Thyroid gland (tissue), 4 donors: ENCODE data around the gene GRK6. TPM values are rescaled to one million over a fixed set of nuclear protein-coding genes. Genes with fewer than 3 reads are reported as not detected.

Experiments used
- DNase-seq, 2 donors: peaks; one replicate each; pipeline ENCODE4 v3.0.0-alpha.2; 2019
- H3K27ac ChIP-seq, 3 donors: fragments of 200-600 bp; sonication (generic); 1 replicate in 2 of 3; 2 replicates in 1 of 3; pipeline ENCODE4 v1.5.1; 2016 to 2019; ENCODE audit warnings: mild to moderate bottlenecking in 1 of 3, moderate library complexity in 1 of 3
- H3K27me3 ChIP-seq: fragments of 200-600 bp; sonication (generic); one replicate; pipeline ENCODE4 v1.5.1; 2019
- H3K36me3 ChIP-seq, 2 donors: fragments of 200-600 bp; sonication (generic); one replicate each; pipeline ENCODE4 v1.5.1; 2016 to 2019
- H3K4me1 ChIP-seq, 2 donors: fragments of 200-600 bp; sonication (generic); one replicate each; pipeline ENCODE4 v1.5.1; 2017 to 2019
- H3K4me3 ChIP-seq, 3 donors: fragments of 200-600 bp; sonication (generic); replicated peaks in 1 of 3; 1 replicate in 2 of 3; 2 replicates in 1 of 3; pipeline ENCODE4 v1.5.1; 2016; ENCODE audit warnings: mild to moderate bottlenecking in 1 of 3
- H3K9me3 ChIP-seq: fragments of 200-600 bp; sonication (generic); one replicate; pipeline ENCODE4 v1.5.1; 2017
- CTCF ChIP-seq, 6 experiments: fragments of 200-600 bp in 3 of 6; fragments of 450-650 bp in 3 of 6; sonication (generic) in 3 of 6; IDR thresholded peaks; one replicate each; pipeline ENCODE4 v1.5.1; 2016 to 2019; ENCODE audit warnings: antibody characterized with exemption in 6 of 6, mild to moderate bottlenecking in 2 of 6, inconsistent platforms in 1 of 6, moderate library complexity in 1 of 6
- POLR2A ChIP-seq, 2 donors: fragments of 450-650 bp; IDR thresholded peaks; one replicate each; pipeline ENCODE4 v1.6.1; 2017; ENCODE audit warnings: antibody characterized with exemption in 2 of 2, mild to moderate bottlenecking in 2 of 2, moderate library complexity in 1 of 2
- WGBS, 2 donors: methylation state at CpG; one replicate each; pipeline ENCODE4 v1.1.5; 2017; 5-methylcytosine and 5-hydroxymethylcytosine counted together
- intact Hi-C: fragments of 100-400 bp; cut with DNase I; formaldehyde crosslinking; loops from one replicate; pipeline ENCODE4 v1.15.1; 2023
- total RNA-seq, 4 donors: library from RNA; depleted of rRNA; stranded (reverse); fragments of >200 nt; gene quantifications; one replicate each; pipeline ENCODE4 v1.2.3, GENCODE V29; 2016

The GRK6 gene
- total RNA-seq, 4 donors from 2014 or later: 14.0 to 27.8 (median 18.8) TPM

- Histone ChIP-seq H3K27me3 (no peaks in the 10 kb centered on the region), H3K4me3 (no peak overlapping the region), H3K27ac (no peak overlapping the region), H3K4me1 (peaks cover 16 to 24% of the 10 kb centered on the region in 2 donors), H3K36me3 (peaks cover 0 to 2% of the 10 kb centered on the region in 2 donors), H3K9me3 (no peaks in the 10 kb centered on the region)
- TF ChIP-seq POLR2A (IDR thresholded peaks at IDR 0.05): no peak
- TF ChIP-seq CTCF (IDR thresholded peaks at IDR 0.05): no peak
- no peak for DNase-seq
- intact Hi-C loops: no loop called here
- 55 to 71% methylated on average over 7 of the region's 7 CpGs for WGBS, 2 donors
These were observed 17.9 kb downstream of the GRK6 start for GRCh38 chr5:177444106-177445051.

- TF ChIP-seq CTCF (IDR thresholded peaks at IDR 0.05) (no peak), POLR2A (IDR thresholded peaks at IDR 0.05) (no peak)
These were observed 18.8 kb downstream of the GRK6 start for GRCh38 chr5:177445052-177445916.

GRCh38 chr5:177445917-177446199 is 19.4 kb downstream of the GRK6 start:
- H3K27me3 ChIP-seq: no peaks in the 10 kb centered on the region
- peak overlapping the region in 1 of 3 donors; percentile 51 for H3K4me3 ChIP-seq
- H3K9me3 ChIP-seq: no peaks in the 10 kb centered on the region
- no peak for DNase-seq
- peaks cover 16 to 24% of the 10 kb centered on the region in 2 donors for H3K4me1 ChIP-seq
- H3K36me3 ChIP-seq: peaks cover 0 to 2% of the 10 kb centered on the region in 2 donors
- H3K27ac ChIP-seq: no peak overlapping the region
- intact Hi-C loops: no loop called here
- 4 to 6% methylated on average over 8 of the region's 8 CpGs for WGBS, 2 donors
- TF ChIP-seq POLR2A (IDR thresholded peaks at IDR 0.05): no peak
- TF ChIP-seq CTCF (IDR thresholded peaks at IDR 0.05): no peak

More at GRCh38 chr5:177445052-177445916, 18.8 kb downstream of the GRK6 start:
- H3K4me3 ChIP-seq: no peak overlapping the region
- DNase-seq: no peak
- peaks cover 0 to 2% of the 10 kb centered on the region in 2 donors for H3K36me3 ChIP-seq
- H3K9me3 ChIP-seq: no peaks in the 10 kb centered on the region
- intact Hi-C loops: no loop called here
- peaks cover 16 to 24% of the 10 kb centered on the region in 2 donors for H3K4me1 ChIP-seq
- no peak overlapping the region for H3K27ac ChIP-seq
- WGBS, 2 donors: 48 to 54% methylated on average over 8 to 10 of the region's 10 CpGs
- no peaks in the 10 kb centered on the region for H3K27me3 ChIP-seq

- 2 to 6% methylated on average over 9 to 22 of the region's 89 CpGs for WGBS, 2 donors
- H3K27me3 ChIP-seq: no peaks in the 10 kb centered on the region
- peaks cover 0 to 2% of the 10 kb centered on the region in 2 donors for H3K36me3 ChIP-seq
- no peak within 1 kb of the TSS for H3K27ac ChIP-seq
- H3K4me1 ChIP-seq: peaks cover 16 to 24% of the 10 kb centered on the region in 2 donors
- DNase-seq: peak; percentile 56
- intact Hi-C loops: no loop called here
- no peaks in the 10 kb centered on the region for H3K9me3 ChIP-seq
- peak within 1 kb of the TSS in 2 of 3 donors; percentile 21 to 51 for H3K4me3 ChIP-seq
- no peak for TF ChIP-seq POLR2A (IDR thresholded peaks at IDR 0.05)
These were observed 20.0 kb downstream of the GRK6 start, which contains the start of gene PRR7 for GRCh38 chr5:177446200-177447065. Gene PRR7 (plus strand): TSS chr5:177446814. CDS start chr5:177455068, 8,254 bp downstream.
